Progenitor cell of endocrine pancreas (in vitro differentiated cells): Measurements from ENCODE around the gene NEK4. TPM values are rescaled to one million over a fixed set of nuclear protein-coding genes. Genes with fewer than 3 reads are reported as not detected.

ENCODE experiments used
- DNase-seq: peaks from one replicate; pipeline ENCODE4 v3.0.0; 2021; ENCODE audit warnings: low spot score; ENCODE audit not compliant: unreplicated experiment
- H3K27ac Mint-ChIP-seq: 2 replicates; pipeline ENCODE4 v1.8.0; 2021; ENCODE audit warnings: mild to moderate bottlenecking, moderate library complexity, mixed read lengths
- H3K27me3 Mint-ChIP-seq: 2 replicates; pipeline ENCODE4 v1.8.0; 2021; ENCODE audit warnings: mixed read lengths
- H3K36me3 Mint-ChIP-seq: 2 replicates; pipeline ENCODE4 v1.8.0; 2022; ENCODE audit warnings: mixed read lengths; ENCODE audit not compliant: insufficient read depth
- H3K4me1 Mint-ChIP-seq: 2 replicates; pipeline ENCODE4 v1.8.0; 2021; ENCODE audit warnings: low read depth, mixed read lengths
- H3K4me3 Mint-ChIP-seq: 2 replicates; pipeline ENCODE4 v1.8.0; 2021; ENCODE audit warnings: low read depth, mild to moderate bottlenecking, moderate library complexity, mixed read lengths
- H3K9me3 Mint-ChIP-seq: 2 replicates; pipeline ENCODE4 v1.8.0; 2021; ENCODE audit warnings: low read depth, mixed read lengths
- long read RNA-seq: library from polyadenylated mRNA; unstranded; transcript quantifications from one replicate; pipeline ENCODE4 v2.0.0, GENCODE V29; 2020
- total RNA-seq: library from RNA; stranded (reverse); gene quantifications from 2 replicates; pipeline ENCODE4 v1.2.1, GENCODE V29; 2021
- TF ChIP-seq, protein P1 (sequence below): fragments of 200-600 bp; sonication (generic); IDR thresholded peaks from one replicate; pipeline ENCODE4 v1.5.0; 2021; ENCODE audit warnings: antibody characterized with exemption, mild to moderate bottlenecking; ENCODE audit not compliant: unreplicated experiment

The NEK4 gene
- 49.8 and 51.1 TPM in 2 replicates for total RNA-seq
- long read RNA-seq, full-length matches to known transcripts = 9 of 44 reads
- long read RNA-seq, partial matches to known transcripts = 11 of 44 reads
- long read RNA-seq, other reads (novel, unspliced or antisense) = 24 of 44 reads

DNA sequence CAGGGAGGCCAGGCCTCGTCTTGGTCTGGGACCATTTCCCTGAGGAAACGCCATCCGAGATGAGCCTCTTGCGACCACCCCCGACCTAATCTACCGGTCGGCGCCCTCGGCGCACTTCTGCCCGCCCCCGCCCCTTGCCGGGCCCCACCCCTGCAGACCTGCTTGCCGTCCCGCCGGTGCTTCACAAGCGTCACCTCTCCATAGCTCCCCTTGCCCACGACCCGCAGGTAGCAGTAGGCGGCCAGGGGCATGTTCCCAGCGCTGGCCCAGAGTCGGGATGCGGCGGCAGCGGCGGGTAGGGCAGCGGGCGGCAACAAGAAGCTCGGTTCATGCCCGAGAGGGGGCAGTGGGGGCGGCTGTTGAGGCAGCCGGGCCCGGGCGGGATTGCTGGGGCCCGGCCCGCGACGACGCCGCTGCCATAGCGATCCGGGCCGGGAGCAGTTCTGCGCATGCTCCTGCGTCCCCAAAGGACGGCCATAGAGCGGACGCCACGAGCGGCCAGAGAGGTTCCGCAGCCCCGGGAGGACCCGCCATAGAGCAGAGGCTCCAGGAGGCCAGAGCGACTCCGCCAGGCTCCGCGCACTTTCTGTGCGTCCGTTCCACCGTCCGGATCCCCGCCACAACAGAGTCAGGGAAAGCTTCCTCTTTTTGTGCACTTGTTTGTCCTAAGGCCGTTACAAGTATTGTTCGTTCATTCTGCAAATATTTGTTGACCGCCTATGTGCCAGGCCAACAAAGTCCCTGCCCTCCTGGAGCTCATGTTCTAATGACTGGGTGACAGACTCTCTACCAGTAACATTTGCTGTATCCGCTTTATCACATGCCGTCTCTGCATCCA lies at the start of gene NEK4:
TSS of gene NEK4 (minus strand) at position 445 of the 838 bp plus-strand sequence. CDS start at position 251, 194 bp downstream.
- peak within 1 kb of the TSS; percentile 99 for H3K27ac Mint-ChIP-seq
- peaks cover 2% of the 10 kb centered on the region for H3K36me3 Mint-ChIP-seq
- peak within 1 kb of the TSS; percentile 92 for H3K4me3 Mint-ChIP-seq
- peaks cover 20% of the 10 kb centered on the region for H3K4me1 Mint-ChIP-seq
- no peaks in the 10 kb centered on the region for H3K27me3 Mint-ChIP-seq
- no peaks in the 10 kb centered on the region for H3K9me3 Mint-ChIP-seq
- TF ChIP-seq, protein P1, sequence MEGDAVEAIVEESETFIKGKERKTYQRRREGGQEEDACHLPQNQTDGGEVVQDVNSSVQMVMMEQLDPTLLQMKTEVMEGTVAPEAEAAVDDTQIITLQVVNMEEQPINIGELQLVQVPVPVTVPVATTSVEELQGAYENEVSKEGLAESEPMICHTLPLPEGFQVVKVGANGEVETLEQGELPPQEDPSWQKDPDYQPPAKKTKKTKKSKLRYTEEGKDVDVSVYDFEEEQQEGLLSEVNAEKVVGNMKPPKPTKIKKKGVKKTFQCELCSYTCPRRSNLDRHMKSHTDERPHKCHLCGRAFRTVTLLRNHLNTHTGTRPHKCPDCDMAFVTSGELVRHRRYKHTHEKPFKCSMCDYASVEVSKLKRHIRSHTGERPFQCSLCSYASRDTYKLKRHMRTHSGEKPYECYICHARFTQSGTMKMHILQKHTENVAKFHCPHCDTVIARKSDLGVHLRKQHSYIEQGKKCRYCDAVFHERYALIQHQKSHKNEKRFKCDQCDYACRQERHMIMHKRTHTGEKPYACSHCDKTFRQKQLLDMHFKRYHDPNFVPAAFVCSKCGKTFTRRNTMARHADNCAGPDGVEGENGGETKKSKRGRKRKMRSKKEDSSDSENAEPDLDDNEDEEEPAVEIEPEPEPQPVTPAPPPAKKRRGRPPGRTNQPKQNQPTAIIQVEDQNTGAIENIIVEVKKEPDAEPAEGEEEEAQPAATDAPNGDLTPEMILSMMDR = no peak
- peak; percentile 85 for DNase-seq

DNA sequence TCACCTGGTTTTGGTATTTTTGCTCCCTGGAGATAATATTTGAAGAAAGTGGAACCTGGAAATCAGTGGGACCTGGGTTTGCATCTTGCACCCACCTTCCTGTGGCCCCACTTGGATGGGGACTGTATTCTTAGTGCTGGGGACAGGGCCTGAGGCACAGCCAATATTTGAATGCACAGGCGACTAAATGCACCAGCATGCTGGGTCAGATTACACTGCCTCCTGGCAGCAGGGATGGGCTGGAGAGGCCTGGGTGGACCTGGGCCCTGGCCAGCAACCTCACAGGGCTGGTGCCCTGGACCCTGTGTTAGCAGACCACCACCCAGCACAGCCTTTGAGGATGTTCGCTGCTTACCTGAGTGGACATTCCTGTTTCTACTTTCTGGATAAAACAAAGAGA lies 49.2 kb upstream of the NEK4 start:
- DNase-seq = no peak
- TF ChIP-seq, protein P1 = no peak
- peak overlapping the region; percentile 62 for H3K27ac Mint-ChIP-seq
- no peaks in the 10 kb centered on the region for H3K36me3 Mint-ChIP-seq
- peaks cover 8% of the 10 kb centered on the region for H3K4me1 Mint-ChIP-seq
- H3K9me3 Mint-ChIP-seq = no peaks in the 10 kb centered on the region
- no peaks in the 10 kb centered on the region for H3K27me3 Mint-ChIP-seq
- H3K4me3 Mint-ChIP-seq = no peak overlapping the region

DNA sequence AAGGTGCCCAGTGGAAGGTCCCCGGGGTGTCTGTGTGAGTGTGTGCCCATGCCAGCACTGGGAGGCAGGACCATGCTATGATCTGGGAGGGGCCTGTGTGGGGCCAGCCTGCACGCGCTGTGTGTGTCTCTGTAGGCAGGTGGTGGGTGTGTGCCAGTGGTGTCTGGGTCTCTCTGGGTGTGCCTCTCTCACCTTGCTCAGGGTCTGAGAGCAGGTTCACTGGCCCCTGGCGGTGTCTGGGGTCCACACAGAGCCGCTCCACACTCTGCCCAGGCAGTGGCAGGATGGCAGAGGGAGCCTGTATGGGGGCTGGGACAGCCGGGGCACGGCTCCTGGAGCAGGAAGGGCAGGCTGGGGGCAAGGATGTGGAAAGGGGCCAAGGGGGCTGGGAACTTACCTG lies 47.1 kb upstream of the NEK4 start:
- peaks cover 8% of the 10 kb centered on the region for H3K4me1 Mint-ChIP-seq
- TF ChIP-seq, protein P1 = no peak

DNA sequence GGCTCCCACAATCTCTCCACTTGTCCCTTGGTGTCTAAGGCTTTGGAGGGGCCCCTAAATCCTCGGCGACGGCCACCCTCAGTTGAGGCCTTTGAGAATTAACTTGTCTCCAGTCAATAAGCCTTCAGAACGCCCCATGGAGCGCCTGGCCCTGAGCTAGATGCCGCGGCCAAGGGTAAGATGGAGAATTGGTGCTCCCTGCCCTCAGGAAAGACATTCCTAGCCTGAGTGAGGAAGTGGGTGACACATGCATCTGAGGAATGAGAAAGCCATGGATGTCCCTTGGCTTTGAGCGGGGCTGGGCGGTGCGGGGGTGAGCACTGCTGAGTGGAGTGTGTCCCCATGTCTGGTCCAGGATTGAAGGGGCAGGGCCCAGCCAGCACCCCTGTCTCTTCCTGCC lies 46.5 kb upstream of the NEK4 start:
- Mint-ChIP-seq H3K36me3 (no peaks in the 10 kb centered on the region), H3K9me3 (no peaks in the 10 kb centered on the region), H3K27me3 (no peaks in the 10 kb centered on the region), H3K4me1 (peaks cover 6% of the 10 kb centered on the region), H3K4me3 (no peak overlapping the region), H3K27ac (no peak overlapping the region)
- TF ChIP-seq, protein P1 = no peak
- no peak for DNase-seq

More for the DNA sequence above, 47.1 kb upstream of the NEK4 start:
- no peaks in the 10 kb centered on the region for H3K9me3 Mint-ChIP-seq
- DNase-seq = no peak
- no peak overlapping the region for H3K4me3 Mint-ChIP-seq
- no peaks in the 10 kb centered on the region for H3K27me3 Mint-ChIP-seq
- H3K27ac Mint-ChIP-seq = no peak overlapping the region
- H3K36me3 Mint-ChIP-seq = no peaks in the 10 kb centered on the region

DNA sequence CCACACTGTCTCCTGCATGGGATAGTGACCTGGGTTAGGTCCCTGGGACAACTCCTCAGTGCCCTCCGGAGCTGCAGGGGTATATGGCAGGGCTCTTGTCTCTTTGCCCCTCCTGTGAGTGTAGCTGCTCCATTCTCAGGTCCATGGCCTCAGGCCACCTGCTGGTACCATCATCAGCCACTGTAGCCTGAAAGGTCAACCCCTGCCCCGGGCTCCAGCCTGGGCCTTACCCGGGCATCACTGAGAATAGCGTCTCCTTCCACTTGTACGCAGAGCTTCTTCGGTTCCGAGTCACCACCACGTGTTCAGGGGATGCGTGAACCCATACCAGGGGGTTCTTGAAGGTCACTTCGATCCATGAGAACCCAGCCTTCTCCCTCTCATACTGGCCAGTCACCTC lies 45.9 kb upstream of the NEK4 start:
- no peaks in the 10 kb centered on the region for H3K27me3 Mint-ChIP-seq
- peaks cover 6% of the 10 kb centered on the region for H3K4me1 Mint-ChIP-seq
- H3K9me3 Mint-ChIP-seq = no peaks in the 10 kb centered on the region
- TF ChIP-seq, protein P1 = no peak
- no peak overlapping the region for H3K27ac Mint-ChIP-seq
- DNase-seq = no peak
- no peaks in the 10 kb centered on the region for H3K36me3 Mint-ChIP-seq
- no peak overlapping the region for H3K4me3 Mint-ChIP-seq
